Myocyte (in vitro differentiated cells): ENCODE measurements around the gene UNKL. TPM values are rescaled to one million over a fixed set of nuclear protein-coding genes. Genes with fewer than 3 reads are reported as not detected.

Experiments used
- DNase-seq: peaks from one replicate; pipeline ENCODE4 v3.0.0-alpha.2; 2012; ENCODE audit warnings: low read depth
- total RNA-seq: library from RNA; depleted of rRNA; stranded (reverse); fragments of >200 nt; gene quantifications from 2 replicates; pipeline ENCODE4 v1.2.3, GENCODE V29; 2014

Gene UNKL
- total RNA-seq, 1 donor from 2014 or later: 18.9 TPM

DNA sequence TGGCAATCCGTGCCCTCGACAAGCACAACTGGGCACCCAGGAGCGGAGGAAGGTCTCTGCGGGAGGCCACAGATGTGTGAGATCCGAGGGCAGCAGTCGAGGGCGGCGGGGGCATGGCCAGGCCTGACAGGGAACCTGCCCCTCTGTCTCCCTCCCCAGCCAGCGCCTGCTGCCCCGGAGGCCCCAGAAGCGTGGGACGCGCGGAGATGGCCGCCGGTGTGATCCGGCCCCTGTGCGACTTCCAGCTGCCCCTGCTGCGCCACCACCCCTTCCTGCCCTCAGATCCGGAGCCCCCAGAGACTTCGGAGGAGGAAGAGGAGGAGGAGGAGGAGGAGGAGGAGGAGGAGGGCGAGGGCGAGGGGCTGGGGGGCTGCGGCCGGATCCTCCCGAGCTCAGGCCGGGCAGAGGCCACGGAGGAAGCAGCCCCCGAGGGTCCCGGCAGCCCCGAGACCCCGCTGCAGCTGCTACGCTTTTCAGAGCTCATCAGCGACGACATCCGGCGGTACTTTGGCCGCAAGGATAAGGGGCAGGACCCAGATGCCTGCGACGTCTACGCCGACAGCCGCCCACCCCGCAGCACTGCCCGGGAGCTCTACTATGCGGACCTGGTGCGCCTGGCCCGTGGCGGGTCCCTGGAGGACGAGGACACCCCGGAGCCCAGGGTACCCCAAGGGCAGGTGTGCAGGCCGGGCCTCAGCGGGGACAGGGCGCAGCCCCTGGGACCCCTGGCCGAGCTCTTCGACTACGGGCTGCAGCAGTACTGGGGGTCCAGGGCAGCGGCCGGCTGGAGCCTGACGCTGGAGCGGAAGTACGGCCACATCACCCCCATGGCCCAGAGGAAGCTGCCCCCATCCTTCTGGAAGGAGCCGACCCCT lies 18.1 kb upstream of the UNKL start:
- DNase-seq: no peak

DNA sequence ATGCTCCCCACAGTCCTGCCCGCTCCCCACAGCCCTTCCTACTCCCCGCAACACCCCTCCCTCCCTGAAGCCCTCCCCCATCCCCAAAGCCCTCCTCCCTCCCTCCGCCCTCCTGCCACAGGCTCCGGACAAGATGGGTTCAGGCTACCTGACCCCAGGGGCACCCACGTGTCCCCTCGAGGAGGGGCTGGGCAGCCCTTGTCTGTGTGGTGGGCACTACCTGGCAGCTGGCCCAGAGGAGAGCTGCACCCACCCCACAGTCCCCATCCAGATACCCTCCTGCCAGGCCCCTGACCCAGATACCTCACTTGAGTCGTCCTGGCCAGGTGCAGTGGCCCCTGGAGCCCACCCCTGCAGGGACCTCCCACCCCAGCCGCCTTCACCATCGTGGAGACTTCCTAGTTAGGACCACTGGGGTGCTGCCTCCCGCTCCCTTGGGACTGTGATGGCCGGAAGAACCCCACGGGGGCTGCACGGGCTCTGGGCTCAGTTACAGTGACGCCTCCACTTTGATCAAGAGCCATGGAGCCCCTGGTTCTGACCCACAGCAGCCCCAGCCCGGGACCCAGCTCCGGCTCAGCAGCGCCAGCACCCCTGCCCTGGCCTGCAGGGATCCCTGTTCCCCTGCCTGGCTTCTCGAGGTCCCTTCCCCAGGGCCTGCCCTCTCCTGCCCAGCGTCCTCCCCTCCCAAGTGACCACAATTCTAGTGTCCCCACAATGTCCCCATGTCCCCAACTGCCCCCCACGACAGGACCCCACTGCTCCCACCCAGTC lies 17.2 kb upstream of the UNKL start:
- DNase-seq: no peak

DNA sequence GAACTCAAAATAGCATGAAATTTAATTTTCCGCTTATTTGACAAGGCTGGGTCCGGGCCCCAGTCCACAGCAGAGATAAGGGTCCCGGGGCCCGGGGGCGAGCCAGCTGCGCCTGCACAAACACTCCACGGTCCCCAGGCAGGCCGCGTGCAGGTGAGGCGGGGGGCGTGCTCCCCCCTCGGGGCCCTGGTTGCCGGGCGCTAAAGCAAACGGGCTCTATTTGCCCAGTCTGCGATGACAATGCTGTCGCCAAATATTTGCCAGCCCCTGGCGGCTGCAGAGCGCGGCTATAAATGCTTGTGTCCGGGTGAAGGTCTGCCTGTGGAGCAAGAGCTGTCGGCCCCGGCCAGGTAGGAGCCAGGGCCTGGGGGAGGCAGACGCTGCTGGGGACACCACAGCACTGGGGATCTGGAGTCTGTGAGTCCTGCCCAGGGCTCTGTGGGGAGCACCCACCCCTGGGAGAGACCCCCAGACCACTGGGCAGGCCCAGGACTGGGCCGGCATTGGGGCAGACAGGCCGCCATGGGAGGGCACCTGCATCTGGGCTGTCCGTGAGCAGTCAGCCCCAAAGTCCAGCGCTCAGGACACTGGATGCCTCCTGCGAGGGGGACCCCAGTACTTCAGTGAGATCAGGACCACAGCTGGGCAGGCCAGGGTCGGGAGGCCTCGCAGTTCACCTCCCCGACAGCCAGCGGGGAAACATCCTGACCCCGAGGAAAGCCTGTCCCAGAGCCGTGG lies 16.4 kb upstream of the UNKL start, which contains the start of gene PERCC1:
PERCC1 (plus strand) TSS at position 320 of the 738 bp plus-strand sequence. CDS start 1,516 bp downstream, outside the sequence.
- no peak for DNase-seq

DNA sequence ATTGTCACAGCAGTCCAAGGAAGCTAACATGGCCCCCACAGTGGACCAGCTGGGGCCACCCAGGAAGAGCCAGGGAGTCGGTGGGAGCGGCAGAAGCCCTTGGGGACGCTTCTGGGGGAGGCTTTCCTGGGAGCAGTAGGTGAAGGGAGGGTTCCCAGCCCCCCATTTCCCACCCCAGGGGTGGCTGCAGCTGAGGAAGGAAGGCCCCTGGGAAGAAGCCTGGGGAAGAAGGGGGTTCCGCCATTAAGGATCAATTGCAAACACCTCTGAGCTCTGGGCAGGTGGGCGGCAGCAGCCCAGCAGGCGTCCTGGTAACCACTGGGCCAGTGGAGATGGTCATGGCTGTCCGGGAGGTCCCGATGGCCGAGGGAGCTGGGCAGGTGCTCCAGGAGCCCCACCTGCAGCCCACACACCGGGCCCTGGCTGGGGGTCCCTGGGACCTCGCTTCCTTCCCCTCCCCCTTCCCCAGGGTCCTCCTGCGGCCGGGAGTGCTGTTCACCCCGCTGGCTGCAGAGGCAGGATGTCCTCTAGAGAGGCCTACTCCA lies 15.8 kb upstream of the UNKL start:
- no peak for DNase-seq

DNA sequence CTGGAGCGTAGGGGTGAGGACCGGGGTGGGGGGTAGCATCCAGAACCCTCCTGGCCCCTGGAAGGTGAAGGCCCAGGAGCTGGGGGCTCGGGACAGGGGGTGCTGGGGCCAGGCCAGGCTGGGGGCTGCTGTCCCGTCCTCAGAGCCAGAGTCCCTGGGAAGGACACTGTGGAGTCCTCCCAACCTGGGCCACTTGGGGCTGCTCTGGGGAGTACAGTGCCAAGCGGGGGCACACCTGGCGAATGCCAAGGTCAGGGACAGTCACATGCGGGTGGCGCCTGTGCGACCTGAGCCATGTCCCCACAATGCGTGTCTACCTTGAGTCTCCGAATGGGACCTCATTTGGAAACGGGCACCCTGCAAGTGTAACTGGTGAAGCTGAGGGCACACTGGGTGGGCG lies 15.1 kb upstream of the UNKL start:
- no peak for DNase-seq

DNA sequence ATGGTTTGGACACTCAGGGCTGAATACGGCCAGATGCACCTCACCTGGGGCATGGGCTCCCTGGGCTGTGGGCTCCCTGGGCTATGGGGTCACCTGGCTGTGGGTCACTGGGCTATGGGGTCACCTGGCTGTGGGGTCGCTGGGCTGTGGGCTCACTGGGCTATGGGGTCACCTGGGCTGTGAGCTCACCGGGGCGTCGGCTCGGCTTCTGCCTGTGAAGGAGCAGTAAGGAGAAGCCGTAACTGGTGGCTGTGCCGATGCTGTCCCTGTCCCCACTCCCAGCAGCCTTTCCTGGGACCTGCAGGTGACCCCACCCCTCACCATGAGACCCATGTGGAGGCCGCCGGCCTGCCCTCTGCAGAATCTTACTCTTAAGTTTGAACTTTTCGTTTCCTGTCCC lies 14.5 kb upstream of the UNKL start:
- DNase-seq: no peak

DNA sequence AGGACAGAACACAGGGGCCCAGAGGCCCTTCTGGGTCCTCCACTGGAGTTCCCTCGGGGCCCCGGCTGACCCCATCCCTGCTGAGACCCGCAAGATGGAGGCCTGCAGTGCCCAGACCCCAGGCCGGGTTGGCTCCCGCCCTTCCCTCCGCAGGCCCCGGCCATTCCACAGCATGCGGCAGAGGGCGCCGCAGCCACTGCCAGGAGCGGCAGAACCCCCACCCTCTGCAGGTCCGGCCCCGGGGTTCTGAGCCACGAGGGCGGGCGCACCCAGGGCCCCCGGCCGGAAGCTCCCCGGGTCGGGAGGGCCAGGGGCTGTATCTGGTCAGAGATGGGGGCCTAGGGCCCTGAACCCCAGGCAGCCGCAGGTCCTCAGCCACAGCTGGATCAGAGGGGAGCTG lies 14.0 kb upstream of the UNKL start:
- DNase-seq: no peak

DNA sequence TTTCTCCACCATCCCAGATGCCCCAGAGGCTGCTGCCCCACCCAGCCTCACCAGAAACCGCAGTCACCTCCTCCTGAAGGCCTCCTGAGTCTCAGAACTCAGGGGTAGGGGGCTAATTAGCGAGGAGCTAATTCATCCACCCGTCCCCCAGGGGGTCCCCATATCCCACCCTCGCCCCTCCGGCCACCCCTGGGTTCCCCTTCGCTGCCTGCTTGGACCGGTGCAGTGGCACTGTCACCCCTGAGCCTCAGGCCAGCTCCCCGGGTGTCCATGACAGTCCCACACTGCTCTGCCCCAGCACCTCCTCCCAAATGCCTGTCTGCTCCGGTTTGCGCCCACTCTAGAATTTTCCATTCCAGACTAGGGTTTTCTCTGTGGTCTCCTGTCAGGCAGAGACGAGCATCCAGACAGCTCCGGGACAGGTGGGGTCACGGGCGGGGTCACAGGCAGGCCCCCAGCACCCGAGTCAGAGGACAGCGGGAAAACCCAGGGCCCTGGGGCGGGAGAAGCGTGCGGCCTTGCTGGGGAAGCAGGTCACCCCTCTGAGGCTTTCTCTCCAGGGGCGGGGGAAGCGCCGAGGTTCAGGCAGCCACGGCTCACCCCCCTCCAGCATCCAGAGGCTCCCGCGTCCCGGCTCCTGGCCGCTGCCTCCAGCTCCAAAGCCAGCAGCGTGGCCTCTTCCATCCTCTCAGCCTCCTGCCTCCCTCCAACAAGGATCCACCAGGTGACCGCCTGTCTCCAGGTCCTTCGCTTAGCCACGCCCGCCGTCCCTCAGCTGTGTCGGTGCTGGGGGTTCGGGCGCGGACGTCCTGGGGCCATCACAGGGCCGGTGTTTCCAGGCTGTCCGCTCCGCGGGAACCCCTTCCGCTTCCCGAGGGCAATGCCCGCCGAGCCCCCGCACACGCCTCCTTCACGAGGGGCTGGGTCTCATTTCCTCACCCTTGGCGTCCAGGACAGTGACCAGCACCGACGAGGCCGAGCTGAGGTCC lies 13.3 kb upstream of the UNKL start:
- no peak for DNase-seq

DNA sequence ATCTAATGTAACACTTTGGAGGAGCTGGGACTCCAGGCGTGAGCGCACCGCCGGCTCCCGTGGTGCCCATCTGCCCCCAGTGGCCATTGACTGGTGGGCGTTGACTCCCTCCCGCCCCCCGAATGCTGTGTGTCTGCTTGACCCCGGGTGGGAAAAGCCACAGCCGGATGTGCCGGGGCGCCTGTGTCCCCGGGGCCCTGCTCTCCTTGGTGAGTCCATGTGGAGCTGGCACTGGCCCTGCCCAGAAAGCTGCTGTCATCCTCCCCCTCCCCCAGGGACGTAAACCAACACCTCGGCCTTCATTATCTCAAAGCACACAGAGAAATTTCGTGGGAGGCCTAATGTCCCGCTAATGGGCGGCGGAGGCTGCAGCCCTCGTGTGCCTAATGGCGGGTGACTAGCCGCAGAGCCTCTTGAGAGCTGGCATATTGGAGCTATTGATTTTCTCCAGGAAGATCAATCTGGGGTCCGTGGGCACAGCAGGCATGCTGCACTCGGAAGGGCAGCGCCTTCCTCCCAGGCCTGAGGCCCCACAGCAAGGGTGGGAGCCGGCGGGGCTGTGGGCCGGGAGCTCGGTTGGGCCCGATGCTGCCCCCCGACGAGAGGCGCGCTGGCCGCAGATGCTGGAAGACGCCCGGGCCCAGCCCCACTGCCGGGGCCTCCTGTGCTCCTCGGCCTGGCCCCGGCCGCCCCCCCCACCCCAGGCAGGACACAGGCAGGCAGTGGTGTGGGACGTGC lies 12.4 kb upstream of the UNKL start:
- no peak for DNase-seq

DNA sequence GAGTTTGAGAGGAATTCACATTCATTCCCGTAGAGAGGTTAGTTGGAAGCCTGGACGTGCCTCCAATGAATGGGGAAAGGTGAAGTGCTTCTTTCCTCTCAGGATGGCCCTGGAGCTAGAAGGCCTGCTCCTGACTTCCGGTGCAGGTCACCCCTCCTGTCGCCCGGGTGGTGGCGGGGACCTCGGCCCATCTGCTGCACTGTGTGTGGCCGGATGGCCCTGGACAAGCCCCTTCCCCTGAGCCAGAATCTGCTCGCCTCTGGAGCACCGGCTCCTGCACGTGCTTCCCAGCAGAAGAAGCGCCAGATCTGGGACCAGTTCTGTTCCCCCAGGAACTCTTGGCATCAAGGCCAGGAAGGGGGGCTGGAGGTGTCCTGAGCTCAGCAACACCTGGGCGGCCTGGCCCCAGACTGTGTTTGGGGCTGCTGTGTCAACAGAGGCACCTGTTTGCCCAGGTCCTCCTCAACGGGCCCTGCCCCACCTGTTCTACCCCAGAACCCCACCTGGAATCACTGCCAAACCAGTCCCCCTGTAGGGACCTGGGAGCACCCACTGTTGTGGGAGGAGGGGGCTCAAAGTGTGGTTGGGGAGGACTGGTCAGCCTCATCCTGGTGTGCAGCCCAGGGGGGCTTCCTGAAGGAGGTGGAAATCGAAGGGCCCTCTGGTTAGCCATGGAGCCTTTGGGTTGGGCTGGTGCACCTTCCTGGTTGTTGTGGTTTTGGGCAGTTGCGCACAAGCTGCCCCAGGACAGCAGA lies 11.3 kb upstream of the UNKL start:
- no peak for DNase-seq

DNA sequence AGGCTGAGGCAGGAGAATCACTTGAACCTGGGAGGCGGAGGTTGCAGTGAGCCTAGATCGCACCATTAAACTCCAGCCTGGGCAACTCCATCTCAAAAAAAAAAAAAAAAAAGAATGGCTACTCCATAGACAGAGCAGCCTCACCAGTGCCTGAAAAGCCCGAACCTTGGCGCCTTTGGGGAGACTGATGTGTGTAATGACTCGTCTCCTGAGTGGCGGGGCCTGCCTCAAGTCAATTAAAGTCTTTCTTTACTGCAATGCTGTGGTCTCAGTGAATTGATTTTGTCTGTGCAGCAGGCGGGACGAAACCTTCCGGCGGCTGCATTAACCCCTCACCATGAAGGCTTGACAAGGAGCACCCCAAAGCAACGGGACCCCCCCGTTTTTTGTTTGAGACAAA lies 9.5 kb upstream of the UNKL start:
- no peak for DNase-seq

DNA sequence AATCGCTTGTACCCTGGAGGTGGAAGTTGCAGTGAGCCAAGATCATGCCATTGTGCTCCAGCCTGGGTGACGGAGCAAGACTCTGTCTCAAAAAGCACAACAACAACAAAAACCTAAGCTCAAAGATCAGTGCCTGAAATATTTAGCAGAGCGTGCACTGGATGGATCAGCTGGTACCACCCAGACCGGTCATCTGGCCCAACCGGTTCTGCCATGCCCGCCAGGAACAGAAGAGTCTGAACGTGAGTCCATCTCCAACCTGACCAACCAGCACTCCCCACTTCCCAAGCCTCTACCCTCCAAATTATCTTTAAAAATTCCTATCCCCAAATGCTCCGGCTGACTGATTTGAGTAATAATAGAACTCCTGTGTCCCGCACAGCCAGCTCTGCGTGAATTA lies 7.6 kb upstream of the UNKL start:
- DNase-seq: no peak

DNA sequence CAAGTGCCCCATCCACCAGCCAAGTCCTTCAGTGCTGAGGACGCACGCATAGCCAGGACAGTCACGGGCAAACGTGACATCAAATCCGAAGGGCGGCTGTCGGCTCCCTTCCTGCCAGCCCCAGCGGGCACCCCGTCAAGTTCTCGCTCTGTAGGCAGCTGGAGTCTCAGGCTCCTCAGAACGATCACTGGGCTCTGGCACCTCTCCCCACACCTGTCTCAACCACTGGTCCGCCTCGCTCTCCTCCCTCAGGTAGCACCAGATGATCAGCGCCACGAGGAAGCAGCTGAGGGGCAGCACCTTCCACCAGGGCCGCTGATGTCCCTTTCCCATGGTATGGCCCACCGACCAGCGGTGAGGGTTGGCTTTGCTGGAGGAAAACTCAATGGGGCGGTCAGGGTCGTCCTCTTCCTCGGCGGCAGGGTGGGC lies 5.6 kb upstream of the UNKL start:
- peak; percentile 8 for DNase-seq

DNA sequence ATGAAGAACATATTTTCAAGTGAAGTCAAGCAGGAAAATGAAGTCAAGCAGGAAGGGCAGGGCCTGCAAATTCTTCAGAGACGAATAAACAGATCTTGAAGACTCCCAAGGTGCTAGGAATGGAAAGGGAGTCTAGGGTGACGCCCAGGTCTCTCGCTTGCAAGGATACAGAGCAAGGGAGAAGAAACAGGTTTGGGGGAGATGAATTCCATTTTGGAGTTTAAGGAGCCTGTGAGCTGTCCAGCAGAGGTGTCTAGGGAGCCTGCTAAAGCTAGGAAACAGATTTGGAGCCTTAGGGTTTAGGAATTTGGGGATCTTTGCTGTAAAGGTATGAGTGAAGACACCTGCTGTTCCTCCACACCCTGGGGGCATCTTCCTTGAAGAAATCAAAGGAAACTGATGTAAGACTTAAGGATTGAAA lies 2.0 kb upstream of the UNKL start:
- no peak for DNase-seq

DNA sequence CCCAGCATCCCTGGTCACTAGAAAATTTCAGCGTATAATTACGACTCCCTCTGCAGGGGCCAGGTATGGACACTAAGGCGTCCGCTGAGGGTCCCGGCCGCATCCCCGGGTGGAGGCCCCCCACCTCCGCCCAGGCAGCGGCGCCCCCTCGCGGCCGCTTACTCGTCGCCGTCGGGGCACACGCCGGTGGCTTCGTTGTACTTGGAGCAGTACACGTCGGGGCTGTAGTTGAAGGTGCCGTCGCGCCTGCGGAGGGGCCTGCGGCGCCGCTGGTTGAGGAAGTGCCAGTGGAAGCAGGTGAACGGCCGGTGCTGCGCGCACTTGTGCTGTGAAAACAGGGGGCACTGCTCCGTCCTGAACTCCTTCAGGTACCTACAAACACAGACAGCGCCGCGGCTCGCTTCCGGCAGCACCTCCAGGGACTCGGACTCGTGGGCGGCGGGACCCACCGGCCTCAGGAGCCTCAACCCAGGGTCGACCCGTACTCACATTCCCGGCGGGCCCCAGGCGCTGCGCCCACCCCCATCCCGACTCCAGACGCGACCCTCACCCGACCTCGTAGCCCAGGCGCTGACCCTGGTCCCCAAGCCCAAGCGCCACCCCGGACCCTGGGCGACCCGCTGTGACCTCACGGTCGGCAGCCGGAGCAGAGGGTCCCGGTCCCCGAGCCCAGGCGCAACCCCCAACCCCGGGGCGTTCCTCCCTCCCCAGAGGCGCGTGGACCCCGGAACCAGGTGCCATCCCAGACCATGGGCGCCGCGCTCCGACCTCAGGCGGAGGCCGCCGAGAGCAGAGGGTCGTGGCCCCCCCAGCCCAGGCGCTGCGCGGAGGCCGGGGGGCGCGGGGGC lies 596 bp downstream of the UNKL start:
- DNase-seq: peak; percentile 47

DNA sequence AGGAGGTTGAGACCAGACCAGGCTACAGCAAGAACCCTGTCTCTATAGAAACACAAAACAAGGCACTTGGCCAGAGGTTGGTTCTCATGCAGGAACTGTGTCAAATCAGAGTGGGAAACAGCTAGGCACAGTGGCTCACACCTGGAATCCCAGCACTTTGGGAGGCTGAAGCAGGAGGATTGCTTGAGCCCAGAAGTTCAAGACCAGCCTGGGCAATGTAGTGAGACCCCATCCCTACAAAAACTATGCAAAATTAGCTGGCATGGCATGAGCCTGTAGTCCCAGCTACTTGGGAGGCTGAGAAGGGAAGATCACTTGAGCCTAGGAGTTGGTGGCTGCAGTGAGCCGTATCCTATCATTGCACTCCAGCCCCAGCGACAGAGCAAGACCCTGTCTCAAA lies 1.7 kb downstream of the UNKL start:
- no peak for DNase-seq

DNA sequence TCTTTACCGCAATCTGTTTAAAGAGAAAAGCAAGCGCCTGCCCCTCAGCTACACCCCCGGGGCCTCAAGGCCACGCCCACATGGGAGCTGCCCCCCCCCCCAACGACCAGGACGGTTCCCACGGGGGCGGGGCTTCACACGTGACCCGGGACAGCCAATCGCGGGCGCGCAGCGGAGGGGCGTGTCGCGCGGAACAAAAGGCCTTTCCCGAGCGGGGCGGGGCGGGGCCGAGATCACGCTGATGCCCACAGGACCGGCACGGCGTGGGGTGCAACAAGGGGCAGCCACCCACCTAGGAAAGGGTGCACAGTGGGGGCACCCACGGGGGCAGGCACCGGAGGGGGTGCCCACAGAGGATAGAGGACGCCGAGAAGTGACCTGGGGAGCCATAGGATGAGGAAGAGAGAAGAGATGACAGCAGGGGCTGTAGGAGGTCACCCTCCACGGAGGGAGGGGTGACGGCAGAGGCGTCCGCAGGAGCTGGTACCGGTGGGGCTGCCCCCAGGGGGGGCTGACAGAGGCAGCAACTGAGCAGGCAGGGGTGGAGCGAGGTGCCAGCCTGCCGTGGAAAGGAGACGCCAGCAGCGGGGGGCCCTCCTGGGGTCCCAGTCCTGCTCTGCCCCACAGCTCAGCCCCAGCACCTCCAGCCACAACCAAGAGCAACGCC lies 6.2 kb downstream of the UNKL start:
- peak; percentile 90 for DNase-seq
